GM19240 (cell line): ENCODE data around the gene MAN2C1.
"Not testable (repeated sequence)": the region's sequence is repeated elsewhere in the genome, so short reads cannot be mapped to it uniquely, and the experiment has no call there.

Source experiments
- DNase-seq: peaks from one replicate; pipeline ENCODE4 v3.0.0; 2011; ENCODE audit warnings: low spot score; ENCODE audit not compliant: insufficient read length

Gene MAN2C1

DNA sequence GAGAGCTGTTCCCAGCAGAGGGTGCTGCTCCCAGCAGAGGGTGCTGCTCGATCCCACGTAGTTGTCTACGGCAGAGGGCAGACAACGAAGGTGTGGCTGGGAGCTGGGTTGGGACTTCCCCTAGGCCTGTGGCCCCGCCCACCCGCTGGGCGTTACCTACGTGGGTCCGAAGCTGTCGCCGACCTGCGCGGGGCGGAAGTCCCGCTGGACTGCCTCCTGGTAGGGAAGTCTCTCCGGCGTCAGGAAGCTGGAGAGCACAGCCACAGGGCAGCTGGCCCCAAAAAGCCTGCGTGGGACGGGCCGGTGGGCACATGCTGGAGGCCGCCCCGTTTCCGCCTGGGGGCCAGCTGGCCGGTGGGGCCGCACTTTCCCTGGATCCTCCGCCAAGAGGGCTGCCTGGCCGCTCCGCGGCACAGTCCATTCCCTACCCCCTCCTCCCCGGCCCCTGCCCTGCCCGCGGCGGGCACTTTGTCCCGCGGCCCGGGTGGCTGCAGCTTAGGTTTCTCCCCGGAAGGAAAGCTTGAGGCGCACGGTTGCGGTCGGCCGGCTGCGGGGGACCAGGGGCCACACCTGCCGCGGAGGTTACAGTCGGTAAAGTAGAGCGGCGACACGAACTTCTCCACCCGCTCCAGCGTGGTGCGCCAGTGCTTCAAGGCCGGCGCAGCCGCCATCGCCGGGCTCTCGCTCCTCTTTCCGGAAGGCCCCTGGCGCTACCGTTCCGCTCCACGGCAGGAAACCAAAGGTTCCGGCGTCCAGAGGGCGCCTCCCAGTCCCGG lies at the start of gene MAN2C1:
MAN2C1 (minus strand) TSS at position 695 of the 776 bp plus-strand sequence; CDS start at position 671, 24 bp downstream.
- DNase-seq, result peak; percentile 93

DNA sequence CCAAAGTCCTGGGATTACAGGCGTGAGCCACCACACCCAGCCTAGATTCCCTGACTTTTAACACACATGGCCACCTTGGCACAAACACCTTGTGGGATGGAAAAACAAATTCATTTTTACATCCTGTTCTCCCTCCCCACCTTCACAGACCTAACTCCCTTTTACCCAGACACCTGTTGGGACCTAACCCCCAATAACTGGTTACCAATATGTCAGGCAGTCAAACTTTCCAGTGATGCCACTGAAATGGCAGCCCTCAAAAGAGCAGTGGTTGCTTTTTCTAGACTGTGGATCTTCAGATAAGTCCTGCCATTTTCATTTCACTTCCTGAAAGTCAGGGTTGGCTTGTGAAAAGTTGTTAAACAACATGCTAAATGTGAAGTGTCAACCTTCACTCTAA lies 48.2 kb upstream of the MAN2C1 start:
- DNase-seq, result no peak

DNA sequence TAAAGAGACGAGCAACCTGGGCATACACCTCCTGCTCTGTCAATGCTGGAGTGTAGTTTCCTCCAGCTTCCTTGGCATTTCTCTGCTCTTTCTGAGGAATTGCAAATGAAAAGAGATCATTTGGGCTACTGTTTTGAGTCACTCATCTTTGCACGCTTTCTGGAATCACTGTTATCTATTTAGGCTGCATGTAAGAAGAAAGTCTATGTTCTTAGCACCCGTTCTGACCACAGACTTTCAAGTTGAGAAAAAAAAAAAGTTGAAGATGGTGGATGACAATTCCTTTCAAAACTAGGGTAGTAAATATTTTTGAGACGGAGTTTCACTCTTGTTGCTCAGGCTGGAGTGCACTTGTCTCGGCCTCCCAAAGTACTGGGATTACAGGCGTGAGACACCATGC lies 41.8 kb upstream of the MAN2C1 start:
- DNase-seq, result no peak

DNA sequence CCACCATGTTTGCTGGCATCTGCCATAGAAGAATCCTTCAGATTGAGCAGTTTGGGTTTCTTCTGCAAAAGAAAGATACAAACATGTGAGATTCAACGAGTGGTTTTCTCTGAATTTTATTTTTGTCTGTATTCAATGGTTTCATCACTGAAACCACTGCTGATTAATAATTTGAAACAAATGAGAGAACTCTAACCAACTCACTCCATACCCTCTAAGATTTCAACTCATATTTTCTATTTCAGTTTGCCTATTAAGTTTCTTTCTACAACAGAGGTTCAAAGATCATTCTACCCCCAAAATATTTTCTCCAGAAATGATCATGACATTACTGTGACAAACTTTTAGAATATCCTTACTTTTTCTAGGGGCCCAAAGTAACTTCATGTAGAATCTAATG lies 38.7 kb upstream of the MAN2C1 start:
- no peak for DNase-seq

DNA sequence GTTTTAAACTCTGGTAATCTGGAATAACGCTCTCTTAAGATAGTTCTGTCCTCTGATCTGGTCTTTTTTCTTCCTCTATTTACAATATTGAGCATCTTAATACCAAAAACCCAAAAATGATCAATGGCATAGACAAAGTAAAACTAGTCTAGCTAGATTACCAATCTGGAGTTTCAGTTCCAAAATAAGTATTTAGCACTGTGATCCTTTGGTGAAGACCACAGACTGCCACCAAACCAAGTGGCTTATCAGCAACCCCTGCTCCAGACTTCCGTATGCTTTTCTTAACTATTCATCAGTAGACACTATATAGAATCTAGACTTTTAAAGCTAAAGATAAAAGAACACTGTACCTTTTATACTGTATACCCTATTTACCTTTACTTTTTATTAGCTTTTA lies 35.5 kb upstream of the MAN2C1 start:
- no peak for DNase-seq

DNA sequence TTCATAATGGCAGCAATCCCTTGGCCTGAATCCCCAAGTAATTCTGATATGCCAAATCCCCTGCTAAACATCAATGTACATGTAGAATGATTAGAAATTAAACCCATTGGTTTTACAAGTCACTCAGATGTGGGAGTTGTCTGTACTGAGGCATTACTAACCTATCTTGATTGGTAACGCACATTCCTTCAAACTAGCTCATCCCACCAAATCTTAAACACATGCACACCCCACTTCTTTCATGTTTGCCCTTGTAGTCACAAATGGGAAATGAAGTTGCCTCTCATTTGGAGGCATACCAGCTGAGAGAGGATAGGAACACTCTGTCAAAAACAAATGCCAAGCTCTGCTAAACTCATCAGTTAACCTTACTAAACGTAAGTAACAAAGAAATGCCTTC lies 29.1 kb upstream of the MAN2C1 start:
- DNase-seq, result no peak

DNA sequence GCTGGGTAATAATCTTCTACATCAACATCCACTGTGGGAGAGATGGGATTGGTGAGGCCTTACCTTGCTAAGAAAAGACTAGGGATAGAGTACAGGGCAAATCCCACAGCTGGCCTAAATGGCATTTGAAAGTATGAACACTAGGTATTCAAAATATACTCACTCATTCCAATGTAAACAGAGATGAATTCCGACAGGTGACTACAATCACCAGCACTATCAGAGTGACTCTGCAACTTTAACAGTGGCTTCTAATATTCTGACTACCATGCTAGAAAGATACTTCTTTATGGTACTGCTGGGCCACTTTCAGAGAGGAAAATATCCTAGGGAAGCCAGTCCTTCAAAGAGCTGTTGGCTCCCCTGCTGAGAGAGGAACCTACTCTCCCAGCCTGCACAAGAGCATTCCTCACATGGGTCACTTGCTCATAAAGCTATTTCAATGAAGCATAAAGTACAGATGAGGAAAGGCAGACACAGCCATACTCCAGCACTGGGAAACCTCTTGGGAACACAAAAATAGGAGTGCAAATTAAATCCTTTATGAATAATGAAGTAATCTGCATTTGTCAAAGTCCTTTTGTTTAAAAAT lies 21.5 kb upstream of the MAN2C1 start:
- no peak for DNase-seq

DNA sequence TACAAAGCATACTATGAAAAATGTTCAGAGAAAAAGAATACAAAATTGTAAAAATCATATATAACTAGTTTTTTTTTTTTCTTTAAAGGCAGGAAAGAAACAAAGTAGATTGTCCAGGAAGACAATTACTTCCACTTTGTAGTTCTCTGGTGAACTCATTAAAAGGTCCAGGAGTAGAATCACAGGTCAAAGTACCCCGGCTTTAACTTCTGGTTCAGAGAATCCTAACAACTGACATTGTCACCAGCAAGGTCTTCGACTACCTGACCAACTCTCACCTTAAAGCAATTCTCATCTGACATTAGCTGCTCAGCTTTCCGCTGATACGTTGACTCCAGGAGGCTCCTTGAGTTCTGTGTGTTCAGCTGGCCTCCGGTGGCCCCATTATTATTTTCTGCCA lies 15.6 kb upstream of the MAN2C1 start:
- not testable (repeated sequence) for DNase-seq

DNA sequence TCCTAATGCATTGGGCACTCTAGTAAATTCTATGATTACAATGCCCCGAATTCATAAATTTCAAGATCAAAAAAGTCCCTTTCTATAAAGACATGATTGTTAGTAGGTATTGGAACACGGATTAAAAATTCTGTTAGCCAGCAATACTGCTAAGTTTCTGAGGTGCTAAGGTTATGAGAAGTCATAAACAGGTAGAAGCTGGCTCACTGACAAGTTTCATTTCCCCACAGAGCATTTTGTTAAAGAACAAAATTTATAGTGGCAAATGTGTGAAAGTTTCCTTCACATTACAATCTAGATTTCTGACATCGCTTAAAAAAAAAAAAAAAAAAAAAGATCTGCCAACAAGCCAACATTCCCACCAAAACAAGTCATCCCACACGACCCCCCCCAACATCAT lies 12.4 kb upstream of the MAN2C1 start:
- DNase-seq, result no peak

DNA sequence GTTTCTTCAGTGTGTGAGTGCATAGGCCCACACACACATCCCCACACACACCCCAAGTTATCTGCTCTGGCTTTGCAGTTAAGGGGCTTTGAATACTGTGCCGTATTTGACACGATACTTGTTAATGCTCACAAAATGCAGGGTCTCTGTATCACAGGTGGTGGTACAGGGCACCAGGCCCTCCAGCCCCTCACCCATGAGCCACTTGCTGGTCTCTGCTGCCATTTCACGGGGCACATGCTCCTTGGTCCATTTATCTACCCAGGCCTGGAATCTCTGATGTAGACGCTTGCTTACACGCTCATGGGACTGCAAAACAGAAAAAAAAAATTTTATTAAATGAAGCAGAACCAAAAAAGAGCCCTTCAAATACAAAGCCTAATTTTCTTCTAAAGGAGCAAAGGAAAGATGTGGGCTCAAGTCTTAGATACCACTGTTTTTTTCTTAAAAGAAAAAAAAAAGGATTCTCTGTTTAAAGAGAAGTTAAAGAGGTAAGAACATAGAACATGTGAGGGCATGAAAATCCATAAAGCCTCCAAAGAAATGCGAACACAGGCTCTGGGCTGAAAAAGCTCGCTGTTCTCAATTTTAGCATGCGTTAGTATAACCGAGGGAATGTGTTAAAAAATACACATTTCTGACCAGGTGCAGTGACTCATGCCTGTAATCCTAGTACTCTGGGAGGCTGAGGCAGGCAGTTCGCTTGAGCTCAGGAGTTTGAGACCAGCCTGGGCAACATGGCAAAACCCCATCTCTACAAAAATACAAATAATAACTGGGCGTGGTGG lies 3.7 kb upstream of the MAN2C1 start:
- DNase-seq, result no peak

DNA sequence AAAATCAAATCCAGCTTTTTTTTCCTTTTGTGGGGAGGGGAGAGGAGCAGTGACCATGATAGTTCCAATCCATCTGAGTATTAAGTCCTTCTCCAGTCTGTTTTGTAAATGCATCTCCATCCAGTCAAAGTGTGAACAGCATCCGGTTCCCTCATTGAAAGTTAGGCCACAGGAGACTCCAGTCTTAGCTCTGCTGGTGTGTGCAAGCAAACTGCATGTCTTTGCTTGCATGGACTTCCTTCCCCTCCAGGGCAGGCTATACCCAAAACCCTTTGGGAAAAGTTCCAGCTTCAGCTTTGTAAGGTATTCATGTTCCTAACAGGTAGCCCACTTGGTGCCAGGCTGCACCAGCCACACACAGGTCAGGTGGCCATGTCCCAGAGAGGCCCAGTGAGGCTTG lies 3.1 kb upstream of the MAN2C1 start:
- no peak for DNase-seq

DNA sequence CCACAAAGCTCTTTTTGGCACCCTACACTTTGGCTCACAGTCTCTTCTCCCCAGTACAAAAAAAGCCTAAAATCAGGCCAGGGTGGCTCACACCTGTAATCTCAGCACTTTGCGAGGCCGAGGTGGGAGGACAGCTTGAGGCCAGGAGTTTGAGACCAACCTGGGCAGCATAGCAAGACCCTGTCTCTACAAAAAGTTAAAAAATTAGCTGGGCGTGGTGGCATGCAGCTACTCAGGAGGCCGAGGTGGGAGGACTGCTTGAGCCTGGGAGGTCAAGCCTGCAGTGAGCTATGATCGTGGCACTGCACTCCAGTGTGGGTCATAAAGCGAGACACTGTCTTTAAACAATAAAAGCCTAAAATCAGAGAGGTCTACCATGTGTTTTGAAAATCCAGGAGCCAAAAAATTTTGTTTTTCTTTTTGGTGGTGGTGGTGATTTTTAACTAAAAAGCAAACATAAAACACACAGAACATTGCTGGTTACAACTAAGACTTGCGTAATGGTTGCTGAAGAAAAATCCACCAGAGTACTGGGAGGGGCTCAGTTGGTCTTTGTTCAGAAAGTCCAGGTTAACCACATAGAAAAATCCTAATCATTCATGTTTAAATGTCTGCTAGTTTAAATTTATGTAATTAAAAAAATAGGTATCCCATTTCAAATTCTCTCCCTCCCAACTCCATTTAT lies 1.6 kb upstream of the MAN2C1 start:
- DNase-seq, result no peak

DNA sequence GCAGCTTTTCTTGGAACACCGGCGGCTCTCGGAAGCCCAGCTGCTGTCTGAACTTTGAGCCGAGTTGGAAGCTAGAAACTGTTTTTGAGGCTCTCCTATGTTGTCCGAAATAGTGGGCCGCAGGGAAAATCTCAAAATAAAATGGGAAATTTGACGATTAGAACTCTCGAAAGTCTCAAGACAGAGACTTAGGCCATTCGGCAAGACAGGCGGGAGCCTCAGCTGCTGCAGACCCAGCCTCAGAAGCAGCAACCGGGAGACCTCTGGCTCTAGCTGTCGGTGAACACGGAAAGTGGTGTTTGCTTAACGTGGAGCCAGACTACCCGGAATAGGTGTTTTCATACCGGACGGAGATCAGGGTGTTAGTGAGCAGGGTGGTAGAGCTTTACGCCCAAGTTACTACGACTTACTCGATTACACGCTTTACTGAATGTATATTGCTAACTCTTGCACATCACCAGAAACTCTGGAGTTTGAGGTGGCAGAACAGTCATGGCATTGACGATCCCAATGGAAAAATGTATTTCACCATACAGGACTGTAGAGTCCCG lies 357 bp upstream of the MAN2C1 start:
- DNase-seq, result no peak

DNA sequence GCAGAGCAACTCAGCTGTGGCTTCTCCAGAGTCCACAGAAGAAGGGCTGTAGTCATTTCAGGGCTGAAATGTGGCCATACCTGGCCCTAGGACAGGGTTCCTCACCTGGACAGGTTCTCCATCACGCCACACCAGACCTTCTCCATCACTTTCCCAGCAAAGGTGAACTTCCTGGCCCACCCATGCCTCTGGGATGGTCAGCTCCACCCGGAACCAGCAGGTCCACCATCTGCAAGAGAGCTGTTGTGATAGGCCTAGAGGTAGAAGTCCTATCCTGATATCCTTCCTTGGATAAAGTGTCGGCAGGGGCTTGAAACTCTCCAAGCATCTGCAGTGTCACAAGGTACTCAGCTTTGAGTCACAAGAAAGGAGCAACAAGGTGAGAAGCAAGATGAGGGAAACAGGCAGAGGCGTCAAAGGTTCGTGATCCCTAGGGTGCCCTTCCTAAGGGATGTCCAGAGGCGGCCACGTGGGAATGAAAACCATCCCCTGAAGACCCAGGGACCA lies 948 bp downstream of the MAN2C1 start:
- no peak for DNase-seq

DNA sequence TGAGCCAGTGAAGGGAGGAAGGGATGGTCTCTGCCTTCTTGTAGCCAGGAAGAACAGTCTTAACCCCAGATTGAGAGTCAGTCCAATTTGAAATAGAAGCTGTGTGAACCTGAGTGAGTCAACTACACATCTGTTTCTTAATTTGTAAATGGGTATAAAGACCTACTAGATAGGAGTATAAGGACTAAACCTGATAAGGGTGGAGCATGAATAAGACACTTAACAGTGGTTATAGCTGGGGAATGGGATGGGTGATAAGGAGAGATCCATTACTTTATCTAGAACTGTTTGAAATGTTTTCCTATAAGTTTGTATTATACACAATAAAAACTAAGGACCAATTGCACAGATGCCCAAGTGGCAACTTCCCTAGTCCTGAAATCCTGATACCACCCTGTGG lies 1.4 kb downstream of the MAN2C1 start:
- DNase-seq, result no peak

DNA sequence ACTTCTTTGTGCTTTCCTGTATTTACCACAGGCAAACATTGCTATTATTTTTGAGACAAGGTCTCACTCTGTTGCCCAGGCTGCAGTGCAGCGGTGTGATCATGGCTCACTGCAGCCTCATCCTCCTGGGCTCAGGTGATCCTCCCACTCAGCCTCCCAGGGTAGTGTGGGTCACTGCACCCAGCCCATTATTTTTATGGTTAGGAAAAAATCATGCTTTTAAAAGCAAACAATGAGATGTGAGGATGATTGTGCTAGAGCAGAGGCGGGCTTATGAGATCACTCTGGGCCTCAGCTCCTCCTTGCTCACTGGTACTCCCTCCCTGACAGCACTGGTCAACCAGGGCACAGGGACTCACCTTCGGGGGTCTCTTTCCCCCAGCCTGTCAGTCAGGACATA lies 2.2 kb downstream of the MAN2C1 start:
- DNase-seq, result no peak

DNA sequence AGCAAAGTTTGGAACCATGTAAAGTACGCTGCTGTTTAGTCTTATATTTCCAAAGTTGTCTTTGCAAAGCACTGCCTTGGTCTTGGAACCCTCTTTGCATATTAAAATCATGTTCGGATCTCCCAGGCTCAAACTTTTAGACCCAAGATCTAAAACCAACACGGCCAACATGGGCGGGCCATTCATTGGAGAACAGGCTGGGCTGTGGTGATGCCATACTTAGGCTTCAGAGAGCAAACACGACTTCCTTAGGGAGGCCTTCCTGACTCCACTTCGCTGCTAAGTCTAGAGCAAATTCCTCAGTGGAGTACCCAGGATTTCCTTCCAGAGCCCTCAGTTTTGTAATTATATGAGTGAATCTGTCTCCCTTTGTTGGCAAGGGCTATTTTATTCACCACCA lies 3.5 kb downstream of the MAN2C1 start:
- DNase-seq, result no peak

DNA sequence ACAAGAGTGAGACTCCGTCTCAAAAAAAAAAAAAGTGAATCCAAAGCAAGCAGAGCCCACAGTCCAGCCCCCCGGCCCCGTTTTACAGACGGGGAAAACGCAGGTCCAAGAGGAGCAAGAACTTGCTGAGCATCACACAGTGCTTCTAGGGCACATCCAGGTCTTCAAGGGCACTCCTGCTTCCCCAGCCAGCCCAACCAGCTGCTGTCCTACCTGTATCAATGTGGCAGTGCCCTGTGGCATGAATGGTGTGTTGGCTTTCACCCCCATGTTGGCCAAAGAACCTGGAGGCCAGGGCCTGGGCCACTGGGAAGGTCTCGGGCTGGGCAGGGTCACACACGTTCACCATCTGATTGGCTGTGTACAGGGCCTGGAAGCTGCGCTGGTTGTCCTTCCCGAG lies 4.6 kb downstream of the MAN2C1 start:
- DNase-seq, result no peak

DNA sequence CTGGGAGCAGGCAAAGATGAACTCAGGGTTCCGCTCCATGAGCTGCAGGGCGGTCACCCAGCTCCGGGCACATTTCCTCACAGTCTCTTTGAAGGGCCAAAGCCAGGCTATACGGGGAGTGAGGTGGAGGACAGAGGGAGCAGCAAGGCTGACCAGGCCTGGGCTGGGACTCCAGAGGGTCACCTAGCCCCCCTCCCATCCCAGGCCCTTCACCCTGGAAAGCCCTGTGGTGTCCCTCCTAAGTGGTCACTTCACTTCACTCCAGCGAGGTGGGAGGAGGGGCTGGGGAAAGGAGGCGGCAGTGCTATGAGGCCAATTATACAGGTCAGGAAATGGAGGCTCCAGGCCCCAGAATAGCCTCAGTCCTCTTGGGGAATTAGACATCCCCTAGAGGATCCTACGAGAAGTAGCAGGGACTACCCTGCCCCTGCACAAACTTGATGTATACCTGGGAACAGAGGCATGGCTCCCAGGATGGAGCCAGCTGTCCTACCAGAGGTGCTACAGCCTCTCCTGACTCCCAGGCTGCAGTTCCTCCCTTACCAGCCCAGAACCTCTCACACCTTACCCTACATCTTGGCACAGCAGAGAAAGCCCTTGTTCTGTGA lies 5.7 kb downstream of the MAN2C1 start:
- no peak for DNase-seq

DNA sequence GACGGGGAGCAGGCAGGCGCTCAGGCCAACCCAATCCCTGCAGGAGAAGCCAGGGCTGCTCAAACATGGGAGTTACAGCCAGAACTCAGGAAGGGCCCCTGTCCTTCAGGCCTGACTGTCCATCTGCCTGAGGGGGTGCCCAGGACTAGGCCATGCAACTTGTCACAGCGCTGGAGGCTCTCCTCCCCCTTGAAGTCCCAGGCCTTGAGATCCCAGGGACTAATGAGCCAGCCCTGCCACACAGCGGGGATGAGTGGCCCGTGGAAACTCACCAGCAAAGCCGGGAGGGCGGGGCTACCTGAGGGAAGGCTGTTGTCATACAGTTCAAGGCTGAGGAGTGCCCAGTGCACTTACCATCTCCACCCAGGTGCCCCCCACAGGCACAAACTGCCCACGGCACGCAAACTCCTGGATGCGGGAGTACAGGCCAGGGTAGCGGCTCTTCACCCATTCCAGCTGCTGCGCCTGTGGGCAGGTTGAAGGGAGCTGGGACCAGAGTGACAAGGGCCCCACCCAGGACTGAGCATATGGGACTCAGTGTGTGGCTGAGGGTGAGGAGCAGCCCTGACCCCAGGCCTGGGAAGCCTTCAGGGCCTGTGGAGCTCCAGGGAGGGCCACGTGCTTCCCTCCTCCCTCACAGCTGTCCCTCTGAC lies 6.3 kb downstream of the MAN2C1 start:
- DNase-seq, result no peak
